Left ventricle myocardium inferior (tissue), 1 donor: ENCODE measurements around the gene COMT. TPM values are rescaled to one million over a fixed set of nuclear protein-coding genes. Genes with fewer than 3 reads are reported as not detected.

Experiments
- DNase-seq: peaks from one replicate; pipeline ENCODE4 v3.0.0-alpha.2; 2020
- H3K27ac ChIP-seq: fragments of 200-600 bp; replicated peaks from 2 replicates; pipeline ENCODE4 v1.8.0; 2021
- H3K27me3 ChIP-seq: fragments of 200-600 bp; 2 replicates; pipeline ENCODE4 v1.8.0; 2021; ENCODE audit warnings: low read depth
- H3K36me3 ChIP-seq: fragments of 200-600 bp; 2 replicates; pipeline ENCODE4 v1.8.0; 2021
- H3K4me1 ChIP-seq: fragments of 200-600 bp; 2 replicates; pipeline ENCODE4 v1.8.0; 2021
- H3K4me3 ChIP-seq: fragments of 200-600 bp; 2 replicates; pipeline ENCODE4 v1.8.0; 2021; ENCODE audit warnings: mild to moderate bottlenecking, moderate library complexity
- H3K9me3 ChIP-seq: fragments of 200-600 bp; replicated peaks from 2 replicates; pipeline ENCODE4 v1.8.0; 2021
- intact Hi-C: fragments of 100-400 bp; cut with micrococcal nuclease; formaldehyde crosslinking; loops from one replicate; pipeline ENCODE4 v1.11.0; 2022
- total RNA-seq: library from RNA; stranded (reverse); fragmentation: NEBNext Ultra II Directional; extraction: Animal tissue kit (Norgen Biotek cat#: 25700); gene quantifications from one replicate; pipeline ENCODE4 v1.2.1, GENCODE V29; 2021
- TF ChIP-seq, protein P1 (sequence below): fragments of 200-600 bp; IDR thresholded peaks from 2 replicates; pipeline ENCODE4 v1.8.0; 2021; ENCODE audit warnings: antibody characterized with exemption, mild to moderate bottlenecking, borderline replicate concordance
- donor health status: DM: no; HTN: yes; CAD: no; lungs with severe emphysema.

The COMT gene
- total RNA-seq, 1 donor from 2014 or later = 81.5 TPM

DNA sequence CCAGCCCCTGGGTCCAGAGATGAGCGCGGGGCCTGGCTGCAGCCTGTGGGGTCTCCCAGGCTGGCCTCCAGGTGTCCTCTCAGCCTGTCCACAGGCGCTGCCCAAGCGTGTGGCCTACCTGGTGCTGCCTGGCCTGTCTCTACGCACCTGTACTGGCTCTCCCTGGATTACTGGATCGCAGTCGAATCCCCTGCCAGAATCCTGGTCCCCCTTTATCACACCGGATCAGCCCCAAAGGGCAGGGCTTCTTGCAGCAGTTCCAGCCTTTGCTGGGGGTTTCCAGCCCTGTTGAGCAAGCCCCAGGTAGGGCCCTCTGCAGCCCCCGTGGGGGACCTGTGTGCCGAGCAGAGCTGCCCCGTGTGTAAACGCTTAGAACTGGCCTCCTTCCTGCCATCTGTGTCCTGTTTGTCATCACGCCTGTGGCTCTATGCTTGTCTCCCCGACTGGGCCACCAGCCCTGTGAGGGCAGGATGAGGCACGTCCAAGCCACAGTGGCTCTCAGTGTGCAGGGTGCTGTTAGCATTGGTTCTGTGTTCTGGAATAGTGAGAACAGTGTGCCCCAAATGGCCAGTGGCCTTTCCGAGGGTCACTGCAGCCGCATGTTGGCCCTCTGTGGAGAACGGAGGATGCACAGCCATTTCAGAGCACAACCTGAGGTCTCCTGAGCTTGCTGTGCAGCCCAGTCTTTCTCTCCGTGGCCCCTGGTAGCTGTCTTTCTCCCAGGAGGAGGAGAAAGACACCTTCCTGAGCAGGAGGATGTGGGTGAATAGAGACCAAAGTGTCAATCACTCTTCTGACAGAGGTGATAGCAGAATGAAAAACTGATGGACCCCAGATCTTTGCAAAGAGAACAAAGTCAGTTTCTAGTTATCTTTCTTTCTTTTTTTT is 13.9 kb downstream of the COMT start:
- Histone ChIP-seq H3K9me3 (no peaks in the 10 kb centered on the region), H3K4me3 (no peak overlapping the region), H3K4me1 (peaks cover 63% of the 10 kb centered on the region), H3K27ac (peak overlapping the region; percentile 83), H3K27me3 (no peaks in the 10 kb centered on the region), H3K36me3 (no peaks in the 10 kb centered on the region)
- no peak for DNase-seq
- TF ChIP-seq, protein P1, sequence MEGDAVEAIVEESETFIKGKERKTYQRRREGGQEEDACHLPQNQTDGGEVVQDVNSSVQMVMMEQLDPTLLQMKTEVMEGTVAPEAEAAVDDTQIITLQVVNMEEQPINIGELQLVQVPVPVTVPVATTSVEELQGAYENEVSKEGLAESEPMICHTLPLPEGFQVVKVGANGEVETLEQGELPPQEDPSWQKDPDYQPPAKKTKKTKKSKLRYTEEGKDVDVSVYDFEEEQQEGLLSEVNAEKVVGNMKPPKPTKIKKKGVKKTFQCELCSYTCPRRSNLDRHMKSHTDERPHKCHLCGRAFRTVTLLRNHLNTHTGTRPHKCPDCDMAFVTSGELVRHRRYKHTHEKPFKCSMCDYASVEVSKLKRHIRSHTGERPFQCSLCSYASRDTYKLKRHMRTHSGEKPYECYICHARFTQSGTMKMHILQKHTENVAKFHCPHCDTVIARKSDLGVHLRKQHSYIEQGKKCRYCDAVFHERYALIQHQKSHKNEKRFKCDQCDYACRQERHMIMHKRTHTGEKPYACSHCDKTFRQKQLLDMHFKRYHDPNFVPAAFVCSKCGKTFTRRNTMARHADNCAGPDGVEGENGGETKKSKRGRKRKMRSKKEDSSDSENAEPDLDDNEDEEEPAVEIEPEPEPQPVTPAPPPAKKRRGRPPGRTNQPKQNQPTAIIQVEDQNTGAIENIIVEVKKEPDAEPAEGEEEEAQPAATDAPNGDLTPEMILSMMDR = no peak
- intact Hi-C loops = no loop called here

DNA sequence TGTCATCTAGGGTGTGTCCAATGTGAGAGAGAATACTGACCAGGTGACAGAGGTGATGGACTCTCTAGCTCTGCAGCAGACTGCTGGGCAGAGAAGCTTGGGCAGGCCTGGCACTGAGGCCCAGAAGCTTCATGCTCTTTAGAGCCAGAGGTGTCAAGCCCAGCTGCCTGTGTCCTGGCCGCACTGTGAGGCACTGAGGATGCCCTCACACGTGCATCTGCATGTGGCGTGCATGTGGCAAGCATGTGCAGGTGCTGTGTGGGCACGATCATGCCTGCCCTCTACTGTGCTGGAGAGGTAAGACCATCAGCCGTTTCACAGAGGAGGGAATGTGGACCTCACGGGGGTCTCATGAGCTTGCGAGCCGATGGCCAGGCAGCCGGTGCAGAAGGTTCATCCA is 15.9 kb downstream of the COMT start:
- intact Hi-C loops = no loop called here
- no peaks in the 10 kb centered on the region for H3K9me3 ChIP-seq
- peak; percentile 13 for DNase-seq
- no peaks in the 10 kb centered on the region for H3K36me3 ChIP-seq
- TF ChIP-seq, protein P1 = no peak
- no peak overlapping the region for H3K4me3 ChIP-seq
- no peaks in the 10 kb centered on the region for H3K27me3 ChIP-seq
- H3K4me1 ChIP-seq = peaks cover 68% of the 10 kb centered on the region
- no peak overlapping the region for H3K27ac ChIP-seq

DNA sequence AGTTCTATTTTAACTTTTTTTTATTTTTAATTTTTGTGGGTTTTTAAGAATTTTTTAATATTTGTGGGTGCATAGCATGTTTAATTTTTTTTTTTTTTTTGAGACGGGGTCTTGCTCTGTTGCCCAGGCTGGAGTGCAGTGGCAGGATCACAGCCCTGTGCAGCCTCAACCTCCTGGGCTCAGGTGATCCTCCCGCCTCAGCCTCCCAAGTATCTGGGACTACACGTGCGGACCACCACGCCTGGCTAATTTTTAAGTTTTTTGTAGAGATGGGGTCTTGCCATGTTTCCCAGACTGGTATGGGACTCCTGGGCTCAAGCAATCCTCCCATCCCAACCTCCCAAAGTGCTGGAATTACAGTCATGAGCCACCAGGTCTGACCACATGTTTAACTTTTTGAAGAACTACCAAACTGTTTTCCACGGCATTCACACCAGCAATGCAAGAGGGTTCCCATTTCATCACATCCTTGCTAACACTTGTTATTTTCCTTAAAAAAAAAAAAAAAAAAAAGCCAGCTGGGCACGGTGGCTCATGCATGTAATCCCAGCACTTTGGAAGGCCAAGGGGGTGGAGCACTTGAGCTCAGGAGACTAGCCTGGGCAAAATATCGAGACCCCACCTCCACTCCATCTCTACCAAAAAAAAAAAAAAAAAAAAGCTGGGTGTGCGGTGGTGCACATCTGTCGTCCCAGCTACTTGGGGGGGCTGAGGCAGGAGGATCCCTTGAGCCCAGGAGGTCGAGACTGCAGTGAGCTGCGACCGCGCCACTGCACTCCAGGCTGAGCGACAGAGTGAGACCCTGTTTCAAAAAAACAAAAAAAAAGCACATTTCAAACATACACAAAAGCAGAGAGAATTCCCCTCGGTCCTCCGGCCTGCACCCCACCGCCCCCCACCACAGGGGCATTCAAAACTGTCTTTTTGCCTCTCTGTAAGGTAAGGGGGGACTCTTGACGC is 16.8 kb downstream of the COMT start:
- intact Hi-C loops = no loop called here
- Histone ChIP-seq H3K4me3 (peak overlapping the region; percentile 51), H3K36me3 (no peaks in the 10 kb centered on the region), H3K27me3 (no peaks in the 10 kb centered on the region), H3K9me3 (no peaks in the 10 kb centered on the region), H3K4me1 (peaks cover 64% of the 10 kb centered on the region), H3K27ac (peak overlapping the region; percentile 72)
- DNase-seq = peak; percentile 18
- TF ChIP-seq, protein P1 = no peak

DNA sequence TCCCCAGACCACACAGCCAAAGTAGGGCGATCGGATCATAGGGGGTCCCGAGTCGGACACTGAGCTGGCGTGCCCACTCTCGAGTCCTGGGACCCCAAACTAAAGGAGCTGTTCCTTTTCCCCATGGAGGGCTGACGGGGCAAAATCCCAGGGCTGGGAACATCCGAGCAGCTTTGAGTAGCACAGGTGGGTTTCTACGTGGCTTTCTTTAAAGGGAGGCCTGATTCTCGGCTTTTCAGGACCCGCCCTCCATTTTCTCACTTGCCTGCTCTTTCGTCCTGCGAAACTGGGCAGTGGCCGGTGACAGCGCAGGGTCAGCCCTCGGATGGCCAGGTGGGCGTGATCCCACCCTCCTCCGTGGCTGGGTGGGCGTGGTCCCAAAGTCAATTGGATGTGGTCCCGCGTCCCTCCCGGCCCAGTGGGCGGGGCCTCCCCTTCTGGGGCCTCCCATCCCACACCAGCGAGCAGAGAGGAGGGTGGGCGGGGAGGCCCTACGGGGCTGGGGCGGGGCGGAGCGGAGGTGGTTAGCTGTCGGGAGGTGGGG is 17.5 kb downstream of the COMT start:
- H3K4me1 ChIP-seq = peaks cover 58% of the 10 kb centered on the region
- H3K27ac ChIP-seq = peak overlapping the region; percentile 72
- TF ChIP-seq, protein P1 = no peak

More for the DNA sequence above, 17.5 kb downstream of the COMT start:
- intact Hi-C loops = no loop called here
- Histone ChIP-seq H3K9me3 (no peaks in the 10 kb centered on the region), H3K27me3 (no peaks in the 10 kb centered on the region), H3K36me3 (peaks cover 7% of the 10 kb centered on the region), H3K4me3 (peak overlapping the region; percentile 51)
- peak; percentile 83 for DNase-seq
